Measurements from ENCODE around the gene BAMBI.
A peak's percentile ranks its signal among the peaks of the same experiment; 100 is the strongest.

Gene BAMBI

DNA sequence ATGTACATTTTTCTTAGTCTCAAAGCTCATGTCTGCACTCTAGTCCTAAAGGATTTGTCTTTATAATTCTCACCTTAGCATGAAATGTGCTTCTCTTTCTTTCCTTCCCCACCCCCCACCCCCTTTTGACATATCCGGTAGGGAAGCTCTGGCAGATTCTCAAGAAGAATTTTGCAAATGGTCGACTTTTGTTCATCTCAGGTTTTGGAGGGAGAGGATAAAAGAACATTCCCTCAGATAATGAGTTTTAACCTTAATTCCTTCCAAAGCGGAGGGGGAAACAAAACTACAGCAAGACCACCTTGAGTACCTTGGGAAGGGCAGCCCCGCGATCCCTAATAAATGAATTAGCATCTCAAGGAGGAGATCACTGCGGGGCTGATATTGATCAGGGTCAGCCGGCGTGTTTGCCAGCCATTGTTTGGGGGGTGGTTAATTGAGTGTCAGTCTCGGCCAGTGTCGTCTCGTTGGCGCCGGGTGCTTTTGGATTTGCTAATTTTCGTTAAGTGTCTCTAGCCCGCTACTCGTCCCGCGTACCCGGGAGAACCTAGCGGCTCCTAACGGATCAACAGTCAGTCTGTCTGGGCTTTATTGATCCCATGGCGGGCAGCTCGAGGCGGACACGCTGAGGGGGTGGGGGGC lies 874 bp upstream of the BAMBI start:
- H3K27ac ChIP-seq (ENCODE audit: insufficient read depth in 1 of 2, low read depth in 1 of 2, low read length in 2 of 2, poor library complexity in 1 of 2, severe bottlenecking in 2 of 2), result no peak overlapping the region
- peak overlapping the region; percentile 9 to 72 (median 55) for H3K4me3 ChIP-seq (ENCODE audit: control insufficient read depth in 1 of 7, extremely low read depth in 1 of 7, insufficient read depth in 4 of 7, low read depth in 2 of 7, low read length in 6 of 7)
- ChIA-PET POLR2A (no interaction called here), CTCF (interaction anchor here (0.6 to 1.4 kb wide), 5 partner anchors 11 to 629 kb away, joined by 3 to 4 read pairs (median 3); no protein-coding TSS in a partner anchor)
- H3K27me3 ChIP-seq (replicated peaks in 2 of 5; ENCODE audit: control insufficient read depth in 4 of 5, insufficient read depth in 5 of 5, low read length in 4 of 5), result peaks cover 15 to 89% (median 53%) of the 10 kb centered on the region in 5 experiments
- 2% methylated on average over 20 of the region's 25 CpGs for WGBS (ENCODE audit: insufficient coverage)
- H3K4me1 ChIP-seq (ENCODE audit: control extremely low read depth in 1 of 4, control insufficient read depth in 4 of 4, insufficient read depth in 4 of 4, low read length in 3 of 4), result peaks cover 14 to 43% (median 35%) of the 10 kb centered on the region in 4 experiments
- H3K36me3 ChIP-seq (ENCODE audit: control insufficient read depth in 4 of 4, insufficient read depth in 4 of 4, low read length in 3 of 4), result no peaks in the 10 kb centered on the region
- DNase-seq, result peak; percentile 27 to 50 (median 41)
- no peaks in the 10 kb centered on the region for H3K9me3 ChIP-seq (ENCODE audit: control extremely low read depth in 1 of 5, control insufficient read depth in 4 of 5, insufficient read depth in 2 of 5, low read depth in 1 of 5, low read length in 4 of 5)

DNA sequence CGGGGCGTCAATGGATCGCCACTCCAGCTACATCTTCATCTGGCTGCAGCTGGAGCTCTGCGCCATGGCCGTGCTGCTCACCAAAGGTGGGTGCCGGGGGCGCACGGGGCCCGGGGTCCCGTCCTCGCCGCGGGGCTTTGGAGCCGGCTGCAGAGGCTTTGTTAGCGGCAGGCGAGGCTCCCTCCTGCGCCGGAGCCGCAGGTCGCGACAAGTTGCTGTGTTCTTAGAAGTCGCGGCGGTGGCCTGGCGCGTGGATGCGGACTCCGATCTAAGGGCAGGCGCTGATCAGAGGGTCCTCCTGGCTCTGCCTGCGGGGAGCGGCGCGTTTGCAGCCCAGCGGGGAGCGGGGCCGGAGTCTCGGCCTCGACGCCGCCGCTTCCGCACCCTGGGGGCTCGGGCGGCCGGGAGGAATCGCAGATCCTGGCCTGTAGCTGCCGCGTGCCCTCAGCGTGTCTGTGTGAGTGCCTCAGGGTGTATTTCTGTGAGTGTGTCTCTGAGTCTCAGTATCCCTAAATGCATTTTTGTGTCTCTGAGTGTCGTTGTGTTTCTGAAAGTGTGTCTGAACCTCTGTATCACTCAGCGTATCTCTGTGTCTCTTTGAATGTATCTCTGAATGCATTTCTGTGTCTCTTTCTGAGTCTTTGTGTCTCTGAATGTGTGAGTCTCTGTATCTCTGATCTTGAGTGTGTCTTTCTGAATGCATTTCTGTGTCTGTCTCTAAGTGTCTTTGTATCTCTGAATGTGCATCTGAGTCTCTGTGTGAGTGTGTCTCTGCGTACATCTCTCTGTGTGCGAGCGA lies 766 bp downstream of the BAMBI start:
- H3K4me3 ChIP-seq (ENCODE audit: control insufficient read depth in 1 of 7, extremely low read depth in 1 of 7, insufficient read depth in 4 of 7, low read depth in 2 of 7, low read length in 6 of 7), result peak overlapping the region; percentile 36 to 80 (median 65)
- CTCF ChIA-PET, result interaction anchor here (0.7 to 2.4 kb wide), 5 partner anchors 14 to 626 kb away, joined by 3 to 12 read pairs (median 3); no protein-coding TSS in a partner anchor
- POLR2A ChIA-PET, result no interaction called here
- WGBS (ENCODE audit: insufficient coverage), result under 1% methylated on average over 49 of the region's 54 CpGs
- peak in 2 of 3 donors; percentile 27 to 48 for DNase-seq
- H3K4me1 ChIP-seq (ENCODE audit: control extremely low read depth in 1 of 4, control insufficient read depth in 4 of 4, insufficient read depth in 4 of 4, low read length in 3 of 4), result peaks cover 14 to 43% (median 35%) of the 10 kb centered on the region in 4 experiments
- H3K27ac ChIP-seq (ENCODE audit: insufficient read depth in 1 of 2, low read depth in 1 of 2, low read length in 2 of 2, poor library complexity in 1 of 2, severe bottlenecking in 2 of 2), result no peak overlapping the region
- H3K9me3 ChIP-seq (ENCODE audit: control extremely low read depth in 1 of 5, control insufficient read depth in 4 of 5, insufficient read depth in 2 of 5, low read depth in 1 of 5, low read length in 4 of 5), result no peaks in the 10 kb centered on the region
- H3K27me3 ChIP-seq (replicated peaks in 2 of 5; ENCODE audit: control insufficient read depth in 4 of 5, insufficient read depth in 5 of 5, low read length in 4 of 5), result peaks cover 15 to 86% (median 53%) of the 10 kb centered on the region in 5 experiments
- no peaks in the 10 kb centered on the region for H3K36me3 ChIP-seq (ENCODE audit: control insufficient read depth in 4 of 4, insufficient read depth in 4 of 4, low read length in 3 of 4)

DNA sequence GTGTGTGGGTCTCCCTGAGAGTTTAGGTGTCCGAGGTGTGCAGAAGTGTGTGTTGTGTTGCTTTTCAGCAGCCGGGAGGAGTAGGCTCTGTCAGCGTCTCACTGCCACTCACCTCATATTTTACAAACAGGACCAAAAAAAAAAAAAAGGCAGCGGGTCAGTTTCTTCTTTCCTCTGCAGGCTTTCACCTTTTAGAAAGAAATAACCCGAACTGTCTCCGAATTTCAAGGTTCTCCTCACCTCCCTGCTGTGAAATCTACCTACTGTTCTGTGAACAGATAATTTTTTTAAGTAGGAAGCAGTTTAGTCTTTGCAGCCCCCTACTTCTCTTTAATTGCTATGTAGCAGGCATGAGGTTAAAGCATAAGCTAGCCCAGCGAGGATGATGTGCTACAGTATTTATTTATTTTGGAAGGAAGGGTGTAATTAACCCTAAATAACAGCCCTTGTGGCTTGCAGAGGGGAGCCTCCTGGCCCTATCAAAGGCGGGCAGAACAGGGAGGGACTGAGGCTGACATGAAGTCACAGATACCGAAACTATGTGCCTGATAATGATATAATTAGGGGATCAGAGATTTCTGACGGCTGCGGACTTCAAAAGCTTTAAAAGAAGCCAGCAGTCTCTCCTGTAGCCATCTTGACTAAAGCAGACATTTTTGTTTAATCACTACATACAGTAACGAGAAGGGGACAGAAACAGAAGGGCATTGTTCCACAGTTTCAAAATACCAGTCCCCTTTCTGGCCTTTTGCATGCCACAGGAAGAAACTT lies 1.6 kb downstream of the BAMBI start:
- no peaks in the 10 kb centered on the region for H3K36me3 ChIP-seq (ENCODE audit: control insufficient read depth in 4 of 4, insufficient read depth in 4 of 4, low read length in 3 of 4)
- H3K4me1 ChIP-seq (ENCODE audit: control extremely low read depth in 1 of 4, control insufficient read depth in 4 of 4, insufficient read depth in 4 of 4, low read length in 3 of 4), result peaks cover 14 to 43% (median 35%) of the 10 kb centered on the region in 4 experiments
- WGBS (ENCODE audit: insufficient coverage), result 26% methylated on average over 4 of the region's 12 CpGs
- CTCF ChIA-PET, result interaction anchor here (1.3 to 2.4 kb wide), 3 partner anchors 15 to 313 kb away, joined by 3 to 12 read pairs (median 4); no protein-coding TSS in a partner anchor
- no peaks in the 10 kb centered on the region for H3K9me3 ChIP-seq (ENCODE audit: control extremely low read depth in 1 of 5, control insufficient read depth in 4 of 5, insufficient read depth in 2 of 5, low read depth in 1 of 5, low read length in 4 of 5)
- no peak overlapping the region for H3K27ac ChIP-seq (ENCODE audit: insufficient read depth in 1 of 2, low read depth in 1 of 2, low read length in 2 of 2, poor library complexity in 1 of 2, severe bottlenecking in 2 of 2)
- peaks cover 15 to 78% (median 48%) of the 10 kb centered on the region in 5 experiments for H3K27me3 ChIP-seq (replicated peaks in 2 of 5; ENCODE audit: control insufficient read depth in 4 of 5, insufficient read depth in 5 of 5, low read length in 4 of 5)
- H3K4me3 ChIP-seq (ENCODE audit: control insufficient read depth in 1 of 7, extremely low read depth in 1 of 7, insufficient read depth in 4 of 7, low read depth in 2 of 7, low read length in 6 of 7), result peak overlapping the region in 4 of 7 experiments; percentile 13 to 80 (median 32)
- POLR2A ChIA-PET, result no interaction called here
- DNase-seq, result peak in 2 of 3 donors; percentile 19 to 37

DNA sequence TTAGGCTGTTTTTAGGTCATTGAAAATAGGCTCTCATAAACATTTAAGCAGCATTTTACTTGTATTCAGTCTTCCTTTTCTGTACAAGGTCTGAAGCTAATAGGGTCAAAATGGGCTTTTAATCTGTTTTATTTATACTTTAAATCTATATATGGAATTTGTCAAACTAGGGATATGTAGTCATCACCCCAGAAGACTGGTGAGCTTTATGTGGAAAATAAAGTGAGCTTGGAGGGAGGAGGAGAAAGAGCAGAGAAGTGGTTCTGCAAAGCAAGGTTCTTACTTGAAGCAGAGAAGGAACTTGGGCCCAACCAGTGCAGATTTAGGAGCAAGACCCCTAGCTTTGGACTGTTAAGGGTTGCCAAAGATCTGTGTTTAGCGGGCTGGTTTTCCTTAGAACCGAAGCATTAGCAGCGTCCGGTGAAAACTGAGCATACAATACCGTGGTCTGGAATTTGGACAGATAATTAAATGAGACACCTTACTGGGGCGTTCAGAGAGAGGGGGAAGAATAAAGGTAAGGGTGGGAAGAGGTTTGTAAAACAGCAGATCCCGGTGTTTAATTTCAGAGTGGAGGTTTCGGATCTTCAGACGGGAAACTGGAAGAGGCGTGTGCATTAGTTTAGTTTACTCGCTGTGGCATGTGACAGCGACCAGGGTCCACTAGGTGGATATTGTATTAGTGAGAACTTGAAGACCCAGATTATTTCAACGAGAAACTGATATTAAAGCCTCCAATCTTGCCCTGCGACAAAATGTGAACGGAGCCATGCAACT lies 2.4 kb downstream of the BAMBI start:
- Histone ChIP-seq H3K36me3 (ENCODE audit: control insufficient read depth in 4 of 4, insufficient read depth in 4 of 4, low read length in 3 of 4) (no peaks in the 10 kb centered on the region), H3K4me1 (ENCODE audit: control extremely low read depth in 1 of 4, control insufficient read depth in 4 of 4, insufficient read depth in 4 of 4, low read length in 3 of 4) (peaks cover 14 to 43% (median 35%) of the 10 kb centered on the region in 4 experiments), H3K4me3 (ENCODE audit: control insufficient read depth in 1 of 7, extremely low read depth in 1 of 7, insufficient read depth in 4 of 7, low read depth in 2 of 7, low read length in 6 of 7) (peak overlapping the region in 5 of 7 experiments; percentile 9 to 58 (median 27)), H3K9me3 (ENCODE audit: control extremely low read depth in 1 of 5, control insufficient read depth in 4 of 5, insufficient read depth in 2 of 5, low read depth in 1 of 5, low read length in 4 of 5) (no peaks in the 10 kb centered on the region), H3K27me3 (replicated peaks in 2 of 5; ENCODE audit: control insufficient read depth in 4 of 5, insufficient read depth in 5 of 5, low read length in 4 of 5) (peaks cover 15 to 77% (median 44%) of the 10 kb centered on the region in 5 experiments), H3K27ac (ENCODE audit: insufficient read depth in 1 of 2, low read depth in 1 of 2, low read length in 2 of 2, poor library complexity in 1 of 2, severe bottlenecking in 2 of 2) (no peak overlapping the region)
- CTCF ChIA-PET, result interaction anchor here (1.3 to 2.4 kb wide), 3 partner anchors 16 to 312 kb away, joined by 3 to 12 read pairs (median 4); no protein-coding TSS in a partner anchor
- peak; percentile 35 to 65 (median 58) for DNase-seq
- POLR2A ChIA-PET, result interaction anchor here (0.6 kb wide), 1 partner anchor 164 kb away, joined by 3 read pairs; no protein-coding TSS in a partner anchor
- WGBS (ENCODE audit: insufficient coverage), result 15% methylated on average over 7 of the region's 15 CpGs

DNA sequence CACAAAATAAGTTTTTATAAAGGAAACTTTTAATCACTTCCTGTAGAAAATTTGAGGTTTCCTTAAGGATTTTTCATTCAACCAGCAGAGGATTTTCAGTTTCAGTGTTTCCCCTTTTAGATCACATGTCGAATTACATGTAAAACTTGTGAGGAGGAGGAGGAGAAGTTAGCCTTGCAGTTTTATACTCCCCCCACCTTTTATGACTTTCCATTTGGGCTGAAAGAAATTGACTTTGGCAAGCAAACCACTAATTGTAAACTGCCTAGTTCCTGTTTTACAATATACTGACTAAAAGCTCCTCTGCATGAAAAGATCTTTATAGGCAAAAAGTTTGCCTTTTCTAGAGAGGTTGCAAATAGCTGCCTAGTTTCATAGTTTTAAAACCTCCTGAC lies 3.0 kb downstream of the BAMBI start:
- H3K27ac ChIP-seq (ENCODE audit: insufficient read depth in 1 of 2, low read depth in 1 of 2, low read length in 2 of 2, poor library complexity in 1 of 2, severe bottlenecking in 2 of 2), result no peak overlapping the region
- ChIA-PET CTCF (interaction anchor here (1.7 to 2.4 kb wide), 2 partner anchors 21 to 312 kb away, joined by 6 to 12 read pairs; no protein-coding TSS in a partner anchor), POLR2A (interaction anchor here (0.6 kb wide), 1 partner anchor 163 kb away, joined by 3 read pairs; no protein-coding TSS in a partner anchor)
- no peaks in the 10 kb centered on the region for H3K36me3 ChIP-seq (ENCODE audit: control insufficient read depth in 4 of 4, insufficient read depth in 4 of 4, low read length in 3 of 4)
- DNase-seq, result peak; percentile 36 to 83 (median 81)
- peaks cover 14 to 43% (median 35%) of the 10 kb centered on the region in 4 experiments for H3K4me1 ChIP-seq (ENCODE audit: control extremely low read depth in 1 of 4, control insufficient read depth in 4 of 4, insufficient read depth in 4 of 4, low read length in 3 of 4)
- no CpG with 5 or more reads among the region's 1 CpG for WGBS (ENCODE audit: insufficient coverage)
- H3K4me3 ChIP-seq (ENCODE audit: control insufficient read depth in 1 of 7, extremely low read depth in 1 of 7, insufficient read depth in 4 of 7, low read depth in 2 of 7, low read length in 6 of 7), result peak overlapping the region in 5 of 7 experiments; percentile 9 to 58 (median 27)
- peaks cover 12 to 71% (median 41%) of the 10 kb centered on the region in 5 experiments for H3K27me3 ChIP-seq (replicated peaks in 2 of 5; ENCODE audit: control insufficient read depth in 4 of 5, insufficient read depth in 5 of 5, low read length in 4 of 5)
- H3K9me3 ChIP-seq (ENCODE audit: control extremely low read depth in 1 of 5, control insufficient read depth in 4 of 5, insufficient read depth in 2 of 5, low read depth in 1 of 5, low read length in 4 of 5), result no peaks in the 10 kb centered on the region

DNA sequence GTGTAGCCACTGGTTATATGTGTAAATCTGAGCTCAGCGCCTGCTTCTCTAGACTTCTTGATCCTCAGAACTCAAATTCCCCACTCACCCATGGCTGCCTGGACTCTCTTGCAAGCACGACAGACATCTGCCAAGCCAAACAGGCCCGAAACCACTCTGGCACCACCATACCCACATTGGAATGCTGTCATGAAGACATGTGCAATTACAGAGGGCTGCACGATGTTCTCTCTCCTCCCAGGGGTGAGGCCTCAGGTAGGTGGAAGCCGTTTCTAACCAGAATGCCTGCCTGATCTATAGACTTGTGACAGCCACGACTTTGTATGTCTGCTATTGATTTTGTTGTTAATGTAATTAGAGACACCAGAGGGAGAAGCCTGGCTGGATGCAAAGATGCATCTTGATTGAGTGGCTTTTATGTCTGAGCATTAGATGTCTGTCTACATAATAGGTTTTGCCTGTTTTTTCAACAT lies 4.0 kb downstream of the BAMBI start:
- no peak for DNase-seq

More for the DNA sequence above, 4.0 kb downstream of the BAMBI start:
- Histone ChIP-seq H3K36me3 (ENCODE audit: control insufficient read depth in 4 of 4, insufficient read depth in 4 of 4, low read length in 3 of 4) (no peaks in the 10 kb centered on the region), H3K4me1 (ENCODE audit: control extremely low read depth in 1 of 4, control insufficient read depth in 4 of 4, insufficient read depth in 4 of 4, low read length in 3 of 4) (peaks cover 14 to 41% (median 34%) of the 10 kb centered on the region in 4 experiments), H3K4me3 (ENCODE audit: control insufficient read depth in 1 of 7, extremely low read depth in 1 of 7, insufficient read depth in 4 of 7, low read depth in 2 of 7, low read length in 6 of 7) (no peak overlapping the region), H3K9me3 (ENCODE audit: control extremely low read depth in 1 of 5, control insufficient read depth in 4 of 5, insufficient read depth in 2 of 5, low read depth in 1 of 5, low read length in 4 of 5) (no peaks in the 10 kb centered on the region), H3K27ac (ENCODE audit: insufficient read depth in 1 of 2, low read depth in 1 of 2, low read length in 2 of 2, poor library complexity in 1 of 2, severe bottlenecking in 2 of 2) (no peak overlapping the region), H3K27me3 (replicated peaks in 2 of 5; ENCODE audit: control insufficient read depth in 4 of 5, insufficient read depth in 5 of 5, low read length in 4 of 5) (peaks cover 7 to 61% (median 41%) of the 10 kb centered on the region in 5 experiments)
- WGBS (ENCODE audit: insufficient coverage), result 88% methylated on average over 5 of the region's 6 CpGs
- ChIA-PET POLR2A (no interaction called here), CTCF (interaction anchor here (0.6 to 1.7 kb wide), 5 partner anchors 11 to 52 kb away, joined by 3 to 6 read pairs (median 3); no protein-coding TSS in a partner anchor)

All from common myeloid progenitor, CD34-positive (primary cell).